K562 (cell line): Measurements from ENCODE around the gene DGAT2. TPM values are rescaled to one million over a fixed set of nuclear protein-coding genes. Genes with fewer than 3 reads are reported as not detected.

ENCODE experiments used
- BCL6 ChIP-seq: fragments of 250-450 bp; sonication (Bioruptor Pico); IDR thresholded peaks from 2 replicates; pipeline ENCODE4 v1.4.0; 2020
- E2F3 ChIP-seq: fragments of 250-450 bp; sonication (Bioruptor Pico); IDR thresholded peaks from 2 replicates; pipeline ENCODE4 v1.4.0; 2020; ENCODE audit warnings: mild to moderate bottlenecking
- HIVEP1 ChIP-seq: fragments of 250-450 bp; sonication (Bioruptor Pico); IDR thresholded peaks from 2 replicates; pipeline ENCODE4 v1.4.0; 2020; ENCODE audit warnings: mild to moderate bottlenecking
- NRF1 ChIP-seq, 2 experiments: fragments of 450-650 bp; IDR thresholded peaks in 1 of 2; conservative IDR thresholded peaks in 1 of 2; 2 replicates each; pipeline ENCODE4 v1.6.1; 2014; ENCODE audit warnings: mild to moderate bottlenecking in 2 of 2
- RBM25 ChIP-seq: fragments of 200-400 bp; formaldehyde crosslinking; IDR thresholded peaks from 2 replicates; pipeline ENCODE4 v1.6.1; 2018; ENCODE audit warnings: low read length, low read depth, moderate library complexity; ENCODE audit not compliant: severe bottlenecking
- TOE1 ChIP-seq, 2 experiments: fragments of 450-650 bp in 1 of 2; sonication (generic) in 1 of 2; formaldehyde crosslinking in 1 of 2; IDR thresholded peaks; 2 replicates each; pipeline versions ENCODE4 v1.7.1 to v1.8.0; 2016 to 2022; ENCODE audit warnings: borderline replicate concordance in 2 of 2, mild to moderate bottlenecking in 2 of 2, antibody characterized with exemption in 1 of 2, inconsistent platforms in 1 of 2, low read depth in 1 of 2, missing genetic modification reagents in 1 of 2, moderate library complexity in 1 of 2
- ZNF316 ChIP-seq: fragments of 450-650 bp; IDR thresholded peaks from 2 replicates; pipeline ENCODE4 v1.6.1; 2016
- ZNF584 ChIP-seq: fragments of 200-800 bp; sonication (Bioruptor generic); IDR thresholded peaks from 2 replicates; pipeline ENCODE4 v1.6.1; 2016; ENCODE audit warnings: low read depth, mild to moderate bottlenecking, missing genetic modification characterization, missing compliant biosample characterization
- polyA plus RNA-seq, 8 experiments: library from polyadenylated mRNA; depleted of rRNA in 4 of 8; stranded (reverse) in 5 of 8; unstranded in 3 of 8; fragments of >200 nt; fragmentation: Nextera tagmentation in 2 of 8; fragmentation: Illumina TruSeq in 1 of 8; extraction: Ambion mirVana in 2 of 8; extraction: Trizol in 1 of 8; gene quantifications; 2 replicates each; pipeline versions ENCODE4 v1.2.1 to v1.2.3, GENCODE V29; 2011 to 2014; ENCODE audit warnings: inconsistent platforms in 1 of 8, missing spikeins in 1 of 8
- total RNA-seq, 7 experiments: library from RNA; depleted of rRNA in 6 of 7; stranded (reverse); fragments of >200 nt in 6 of 7; fragmentation: Illumina TruSeq in 2 of 7; extraction: Trizol in 2 of 7; gene quantifications; 2 replicates each; pipeline versions ENCODE4 v1.2.1 to v1.2.3, GENCODE V29; 2011 to 2021; ENCODE audit warnings: low replicate concordance in 1 of 7
- TF ChIP-seq, protein P1 (sequence below), 2 experiments: fragments of 450-650 bp in 1 of 2; sonication (generic) in 1 of 2; formaldehyde crosslinking in 1 of 2; IDR thresholded peaks in 1 of 2; conservative IDR thresholded peaks in 1 of 2; 2 replicates each; pipeline versions ENCODE4 v1.6.1 to v1.8.1; 2016 to 2023; ENCODE audit warnings: mild to moderate bottlenecking in 2 of 2, moderate library complexity in 2 of 2, inconsistent platforms in 1 of 2, missing genetic modification reagents in 1 of 2
- TF ChIP-seq, protein P2 (sequence below): IDR thresholded peaks from 2 replicates; pipeline ENCODE4 v1.6.1; 2011; ENCODE audit warnings: borderline replicate concordance, low read depth, mild to moderate bottlenecking, moderate library complexity, low read length; ENCODE audit not compliant: insufficient read depth, poor library complexity, severe bottlenecking

The DGAT2 gene
- total and polyA plus RNA-seq, 9 of the 15 experiments (the other 6 are each of a cell fraction or from before 2014, with no cell fraction given) = 0.68 to 2.8 (median 1.8) TPM

GRCh38 chr11:75773595-75774353, 5.2 kb downstream of the DGAT2 start (continued):
- TF ChIP-seq, protein P1, sequence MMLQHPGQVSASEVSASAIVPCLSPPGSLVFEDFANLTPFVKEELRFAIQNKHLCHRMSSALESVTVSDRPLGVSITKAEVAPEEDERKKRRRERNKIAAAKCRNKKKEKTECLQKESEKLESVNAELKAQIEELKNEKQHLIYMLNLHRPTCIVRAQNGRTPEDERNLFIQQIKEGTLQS (IDR thresholded peaks at IDR 0.05) = no peak
- TF ChIP-seq, protein P1 (CRISPR knock-in tag; conservative IDR thresholded peaks at IDR 0.05) = no peak
- peak; percentile 20; the same call in 1 of the 2 replicates for TF ChIP-seq ZNF316
- TF ChIP-seq TOE1 (IDR thresholded peaks at IDR 0.05; ENCODE audit: borderline replicate concordance) = no peak
- TF ChIP-seq TOE1 (CRISPR knock-in tag; IDR thresholded peaks at IDR 0.05; ENCODE audit: borderline replicate concordance, low read depth) = no peak
- TF ChIP-seq BCL6 (CRISPR knock-in tag) = no peak
- no peak for TF ChIP-seq E2F3
- no peak for TF ChIP-seq ZNF584 (CRISPR knock-in tag)
- TF ChIP-seq HIVEP1 (CRISPR knock-in tag) = no peak
- TF ChIP-seq NRF1 (conservative IDR thresholded peaks at IDR 0.05 in 1 of 2, IDR thresholded peaks at IDR 0.05 in 1 of 2) = no peak; a peak in 1 of 4 replicates
- TF ChIP-seq, protein P2, sequence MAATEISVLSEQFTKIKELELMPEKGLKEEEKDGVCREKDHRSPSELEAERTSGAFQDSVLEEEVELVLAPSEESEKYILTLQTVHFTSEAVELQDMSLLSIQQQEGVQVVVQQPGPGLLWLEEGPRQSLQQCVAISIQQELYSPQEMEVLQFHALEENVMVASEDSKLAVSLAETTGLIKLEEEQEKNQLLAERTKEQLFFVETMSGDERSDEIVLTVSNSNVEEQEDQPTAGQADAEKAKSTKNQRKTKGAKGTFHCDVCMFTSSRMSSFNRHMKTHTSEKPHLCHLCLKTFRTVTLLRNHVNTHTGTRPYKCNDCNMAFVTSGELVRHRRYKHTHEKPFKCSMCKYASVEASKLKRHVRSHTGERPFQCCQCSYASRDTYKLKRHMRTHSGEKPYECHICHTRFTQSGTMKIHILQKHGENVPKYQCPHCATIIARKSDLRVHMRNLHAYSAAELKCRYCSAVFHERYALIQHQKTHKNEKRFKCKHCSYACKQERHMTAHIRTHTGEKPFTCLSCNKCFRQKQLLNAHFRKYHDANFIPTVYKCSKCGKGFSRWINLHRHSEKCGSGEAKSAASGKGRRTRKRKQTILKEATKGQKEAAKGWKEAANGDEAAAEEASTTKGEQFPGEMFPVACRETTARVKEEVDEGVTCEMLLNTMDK = no peak
- TF ChIP-seq RBM25 = peak; percentile 56
